Activated CD4-positive, alpha-beta T cell treated with anti-CD3 and anti-CD28 coated beads, Interleukin-2, amount 50 U/mL, for 16 hours (primary cell): ENCODE results near the gene NFATC1.
"Not testable (repeated sequence)": the region's sequence is repeated elsewhere in the genome, so short reads cannot be mapped to it uniquely, and the experiment has no call there.

Source experiments
- DNase-seq: peaks from one replicate; pipeline ENCODE4 v3.0.0-alpha.2; 2020

The NFATC1 gene

GRCh38 chr18:79376661-79377060 lies 19.1 kb upstream of the NFATC1 start:
- not testable (repeated sequence) for DNase-seq

GRCh38 chr18:79377187-79377891 lies 18.4 kb upstream of the NFATC1 start:
- DNase-seq = no peak

- peak; percentile 81 for DNase-seq
Measured at GRCh38 chr18:79378536-79379250, 17.0 kb upstream of the NFATC1 start.

GRCh38 chr18:79379251-79379905 lies 16.4 kb upstream of the NFATC1 start:
- DNase-seq = no peak

- no peak for DNase-seq
Measured at GRCh38 chr18:79379931-79380815, 15.6 kb upstream of the NFATC1 start.

GRCh38 chr18:79380816-79381806 lies 14.6 kb upstream of the NFATC1 start:
- DNase-seq = peak; percentile 64

- no peak for DNase-seq
Measured at GRCh38 chr18:79381811-79382311, 13.9 kb upstream of the NFATC1 start.

DNA sequence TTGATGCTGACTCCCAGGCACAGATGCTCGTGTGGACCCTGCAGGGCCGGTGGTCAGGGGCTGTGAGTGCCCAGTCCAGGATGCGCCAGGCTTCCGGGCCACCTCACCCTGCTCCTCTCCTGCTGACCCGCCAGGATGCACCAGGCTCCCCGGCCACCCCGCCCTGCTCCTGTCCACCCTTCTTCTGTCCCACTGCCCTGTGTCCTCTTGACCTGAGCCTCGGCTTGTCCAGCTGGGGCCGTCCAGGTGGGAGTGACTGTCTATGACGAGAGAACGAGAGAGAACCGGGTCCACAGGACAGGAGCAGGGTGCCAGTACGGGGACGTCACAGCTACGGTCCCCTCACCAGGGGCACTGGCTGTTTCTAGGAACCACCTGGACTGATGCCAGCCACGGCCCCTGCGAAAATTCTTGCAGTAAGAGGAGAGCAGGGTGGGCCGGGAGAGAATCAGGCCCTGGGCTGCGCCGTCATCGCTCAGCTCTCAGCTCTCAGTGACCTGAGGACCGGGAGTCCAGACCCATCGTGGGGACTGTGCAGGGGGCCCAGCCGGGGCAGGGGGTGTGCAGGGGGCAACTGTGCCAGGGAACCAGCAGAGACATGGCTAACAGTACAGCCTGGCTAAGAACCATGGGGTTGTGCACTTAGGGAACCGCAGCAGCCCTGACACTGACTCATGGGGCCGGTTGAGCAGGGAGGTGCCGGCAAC lies 12.9 kb upstream of the NFATC1 start:
- no peak for DNase-seq

DNA sequence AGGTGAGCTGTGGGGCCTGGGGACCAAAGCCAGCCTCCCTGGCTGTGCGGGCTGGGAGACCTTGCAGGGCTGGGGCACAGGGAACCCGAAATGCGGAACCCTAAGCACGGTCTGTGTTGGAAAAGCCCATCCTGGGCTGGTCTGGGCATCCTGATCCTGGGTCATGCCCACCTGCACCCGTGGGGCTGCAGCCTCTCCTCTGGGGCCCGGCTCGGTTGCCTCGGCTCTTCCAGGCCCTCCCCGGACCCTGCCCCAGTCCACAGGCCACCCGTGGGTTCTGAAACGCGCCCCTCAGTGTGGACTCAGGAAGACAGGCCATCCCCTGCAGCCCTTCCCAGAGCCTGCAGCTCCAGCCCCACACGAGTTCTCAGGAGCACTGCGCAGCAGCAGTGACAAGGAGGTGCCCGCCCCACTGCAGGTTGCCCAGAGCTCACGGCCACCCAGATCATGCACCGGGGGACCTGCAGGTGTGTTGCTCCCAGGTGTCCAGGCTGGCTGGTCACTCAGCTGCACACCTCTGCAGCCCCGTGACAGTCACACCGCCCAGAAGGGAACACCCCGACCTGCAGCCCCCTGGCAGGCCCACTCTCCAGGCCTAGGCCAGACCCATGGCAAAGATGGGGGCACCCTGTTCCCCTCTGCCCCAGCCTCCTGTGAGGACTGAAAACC lies 12.2 kb upstream of the NFATC1 start:
- DNase-seq = no peak

GRCh38 chr18:79384151-79384807 lies 11.5 kb upstream of the NFATC1 start:
- DNase-seq = no peak

GRCh38 chr18:79384834-79385233 lies 10.9 kb upstream of the NFATC1 start:
- no peak for DNase-seq

DNA sequence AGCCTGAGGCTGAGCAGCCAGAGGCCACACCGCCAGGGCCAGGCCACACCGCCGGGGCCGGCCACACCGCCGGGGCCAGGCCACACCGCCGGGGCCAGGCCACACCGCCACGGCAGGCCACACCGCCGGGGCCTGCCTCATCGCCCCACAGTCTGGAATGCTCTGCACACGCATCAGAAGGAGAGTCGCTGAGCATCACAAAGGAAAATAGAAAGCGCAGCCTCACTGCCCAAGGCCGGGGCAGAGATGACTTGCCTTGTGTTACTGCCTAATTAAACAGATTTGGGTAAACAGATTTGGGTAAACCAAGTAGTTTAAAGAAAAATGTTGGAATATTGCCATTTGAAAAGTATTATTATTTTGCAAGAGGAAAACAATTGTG lies 10.4 kb upstream of the NFATC1 start:
- DNase-seq = no peak

GRCh38 chr18:79385708-79386341 lies 9.9 kb upstream of the NFATC1 start:
- DNase-seq = no peak

- DNase-seq = no peak
Measured at GRCh38 chr18:79386547-79386946, 9.2 kb upstream of the NFATC1 start.

DNA sequence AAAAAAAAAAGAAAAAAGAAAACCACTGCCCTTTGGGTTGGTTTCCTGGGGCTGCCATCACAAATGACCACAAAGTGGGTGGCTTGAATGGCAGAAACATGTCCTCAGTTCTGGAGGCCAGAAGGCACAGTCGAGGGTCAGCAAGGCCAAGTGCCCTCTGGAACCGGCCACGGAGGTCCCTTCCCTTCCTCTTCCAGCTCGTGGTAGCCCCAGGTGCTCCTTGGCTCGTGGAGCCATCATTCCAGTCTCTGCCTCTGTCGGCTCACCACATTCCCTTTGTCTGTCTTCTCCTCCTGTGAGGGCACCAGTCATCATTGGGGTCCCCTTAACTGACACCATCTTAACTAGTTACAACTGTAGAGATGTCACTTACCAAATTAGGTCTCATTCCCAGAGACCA lies 8.5 kb upstream of the NFATC1 start:
- DNase-seq = no peak

- no peak for DNase-seq
Measured at GRCh38 chr18:79387615-79388014, 8.1 kb upstream of the NFATC1 start.

DNA sequence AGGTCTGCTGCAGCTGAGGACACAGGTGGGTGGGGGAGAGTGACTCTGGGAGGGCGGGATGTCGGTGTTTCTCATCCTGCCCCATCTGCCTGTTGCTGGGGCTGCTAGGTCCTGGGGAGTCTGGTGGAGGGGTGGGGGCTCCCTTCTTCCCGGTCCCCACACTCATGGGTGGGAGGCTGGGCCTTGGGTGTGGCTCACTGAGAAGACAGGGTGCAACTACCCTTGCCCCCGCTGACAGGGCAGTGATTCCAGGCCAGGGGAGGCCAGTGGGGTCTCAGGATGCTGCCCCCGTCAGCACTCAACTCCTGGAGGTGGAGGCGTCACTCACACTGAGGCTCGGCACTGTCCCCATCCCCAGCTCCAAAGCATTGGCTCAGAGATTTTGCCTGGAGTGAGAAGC lies 7.7 kb upstream of the NFATC1 start:
- DNase-seq = no peak

- no peak for DNase-seq
Measured at GRCh38 chr18:79389689-79390088, 6.0 kb upstream of the NFATC1 start.

GRCh38 chr18:79392226-79392625 lies 3.5 kb upstream of the NFATC1 start:
- no peak for DNase-seq
